HG02938 (cell line): ENCODE results near the gene ROBO1.
A peak's percentile ranks its signal among the peaks of the same experiment; 100 is the strongest.
"Not testable (repeated sequence)": the region's sequence is repeated elsewhere in the genome, so short reads cannot be mapped to it uniquely, and the experiment has no call there.

Source experiments
- ATAC-seq: cut with Tn5 transposase; IDR thresholded peaks from one replicate; pipeline ENCODE4 v1.9.1; 2021; ENCODE audit warnings: mild to moderate bottlenecking, moderate library complexity; ENCODE audit not compliant: unreplicated experiment

ROBO1 gene

GRCh38 chr3:79558943-79559342 lies 208.9 kb downstream of the ROBO1 start:
- ATAC-seq: no peak

GRCh38 chr3:79555655-79556054 lies 212.1 kb downstream of the ROBO1 start:
- no peak for ATAC-seq

- ATAC-seq: no peak
Observed at GRCh38 chr3:79551997-79552396, 215.8 kb downstream of the ROBO1 start.

- ATAC-seq: no peak
Observed at GRCh38 chr3:79551321-79551892, 216.4 kb downstream of the ROBO1 start.

- ATAC-seq: no peak
Observed at GRCh38 chr3:79543218-79543982, 224.4 kb downstream of the ROBO1 start.

GRCh38 chr3:79534727-79535126 lies 233.1 kb downstream of the ROBO1 start:
- ATAC-seq: no peak

- ATAC-seq: no peak
Observed at GRCh38 chr3:79531566-79532295, 236.1 kb downstream of the ROBO1 start.

- ATAC-seq: peak; percentile 89
Observed at GRCh38 chr3:79521221-79521848, 246.5 kb downstream of the ROBO1 start.

GRCh38 chr3:79517766-79518413 lies 249.9 kb downstream of the ROBO1 start:
- ATAC-seq: no peak

GRCh38 chr3:79516795-79517194 lies 251.0 kb downstream of the ROBO1 start:
- no peak for ATAC-seq

- no peak for ATAC-seq
Observed at GRCh38 chr3:79515072-79515471, 252.7 kb downstream of the ROBO1 start.

- ATAC-seq: no peak
Observed at GRCh38 chr3:79514069-79514468, 253.7 kb downstream of the ROBO1 start.

GRCh38 chr3:79506751-79507150 lies 261.0 kb downstream of the ROBO1 start:
- no peak for ATAC-seq

- ATAC-seq: not testable (repeated sequence)
Observed at GRCh38 chr3:79502216-79502681, 265.5 kb downstream of the ROBO1 start.

- no peak for ATAC-seq
Observed at GRCh38 chr3:79497447-79498111, 270.2 kb downstream of the ROBO1 start.

- ATAC-seq: no peak
Observed at GRCh38 chr3:79491029-79491641, 276.7 kb downstream of the ROBO1 start.

GRCh38 chr3:79490165-79491028 lies 277.4 kb downstream of the ROBO1 start:
- no peak for ATAC-seq

- ATAC-seq: no peak
Observed at GRCh38 chr3:79488407-79488806, 279.4 kb downstream of the ROBO1 start.

GRCh38 chr3:79480746-79481145 lies 287.1 kb downstream of the ROBO1 start:
- no peak for ATAC-seq
